H1 (cell line): ENCODE measurements around the gene PPM1L. TPM values are rescaled to one million over a fixed set of nuclear protein-coding genes. Genes with fewer than 3 reads are reported as not detected.

Source experiments
- ATF2 ChIP-seq: IDR thresholded peaks from 2 replicates; pipeline ENCODE4 v1.6.1; 2012; ENCODE audit warnings: low read length, inconsistent platforms
- BRCA1 ChIP-seq: IDR thresholded peaks from 2 replicates; pipeline ENCODE4 v1.6.1; 2012; ENCODE audit warnings: low read depth, low read length, improper control_type of control experiment
- CEBPB ChIP-seq: IDR thresholded peaks from 2 replicates; pipeline ENCODE4 v1.6.1; 2012; ENCODE audit warnings: low read depth, low read length
- JUND ChIP-seq: IDR thresholded peaks from 2 replicates; pipeline ENCODE4 v1.6.1; 2011; ENCODE audit warnings: mild to moderate bottlenecking, improper control_type of control experiment, low read length
- RBBP5 ChIP-seq: IDR thresholded peaks from 2 replicates; pipeline ENCODE4 v1.7.1; 2012; ENCODE audit warnings: low read depth, mild to moderate bottlenecking, inconsistent platforms, low read length, moderate library complexity, borderline replicate concordance
- SP2 ChIP-seq: IDR thresholded peaks from 2 replicates; pipeline ENCODE4 v1.6.1; 2012; ENCODE audit warnings: mild to moderate bottlenecking, low read length, inconsistent platforms
- polyA plus RNA-seq, 7 experiments: library from polyadenylated mRNA; depleted of rRNA in 3 of 7; stranded (reverse) in 5 of 7; unstranded in 2 of 7; fragments of >200 nt in 5 of 7; fragments of 200-250 nt in 2 of 7; gene quantifications; 1 replicate in 5 of 7; 2 replicates in 1 of 7; 4 replicates in 1 of 7; pipeline versions ENCODE4 v1.2.1 to v1.2.3, GENCODE V29; 2011 to 2013; ENCODE audit warnings: missing spikeins in 2 of 7, mixed read lengths in 2 of 7
- total RNA-seq: library from RNA; stranded (reverse); fragmentation: NEBNext Ultra II Directional; extraction: Animal tissue kit (Norgen Biotek cat#: 25700); gene quantifications from 2 replicates; pipeline ENCODE4 v1.2.1, GENCODE V29; 2021
- TF ChIP-seq, protein P1 (sequence below): IDR thresholded peaks from 2 replicates; pipeline ENCODE4 v1.6.1; 2012; ENCODE audit warnings: inconsistent platforms

The PPM1L gene
- total and polyA plus RNA-seq, 2 of the 8 experiments (the other 6 are each of a cell fraction or from before 2014, with no cell fraction given), result 2.8 to 18.1 TPM

DNA sequence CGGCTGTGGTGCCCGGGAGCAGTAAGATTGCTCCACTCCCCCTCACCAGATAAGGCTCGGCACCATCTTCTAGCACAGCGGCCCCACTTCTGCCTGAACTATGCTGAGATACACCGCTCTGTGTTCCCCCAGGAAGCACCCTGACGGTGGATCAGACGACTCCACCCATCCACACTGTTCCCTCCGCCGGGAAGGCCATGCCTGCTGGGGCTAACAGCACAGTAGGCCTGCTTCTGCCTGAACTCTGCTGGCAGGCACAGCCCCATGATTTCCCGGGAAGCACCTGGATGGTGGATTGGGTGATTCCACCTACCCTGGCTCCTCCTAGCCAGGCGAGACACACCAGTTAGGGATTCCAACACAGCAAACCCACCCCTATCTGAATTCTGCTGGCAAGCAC, 36.3 kb upstream of the PPM1L start (continued):
- TF ChIP-seq ATF2 (no peak), RBBP5 (no peak), SP2 (no peak), JUND (no peak), BRCA1 (no peak), CEBPB (no peak)
- TF ChIP-seq, protein P1, sequence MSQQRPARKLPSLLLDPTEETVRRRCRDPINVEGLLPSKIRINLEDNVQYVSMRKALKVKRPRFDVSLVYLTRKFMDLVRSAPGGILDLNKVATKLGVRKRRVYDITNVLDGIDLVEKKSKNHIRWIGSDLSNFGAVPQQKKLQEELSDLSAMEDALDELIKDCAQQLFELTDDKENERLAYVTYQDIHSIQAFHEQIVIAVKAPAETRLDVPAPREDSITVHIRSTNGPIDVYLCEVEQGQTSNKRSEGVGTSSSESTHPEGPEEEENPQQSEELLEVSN, result no peak
- TF ChIP-seq, all 59 proteins: peak for 0
